Measurements from ENCODE around the gene SNX21. TPM values are rescaled to one million over a fixed set of nuclear protein-coding genes. Genes with fewer than 3 reads are reported as not detected.
A peak's percentile ranks its signal among the peaks of the same experiment; 100 is the strongest.

The SNX21 gene
- polyA plus RNA-seq, 6 donors from 2014 or later, result 0.45 to 1.9 (median 1.1) TPM; not detected in 1

DNA sequence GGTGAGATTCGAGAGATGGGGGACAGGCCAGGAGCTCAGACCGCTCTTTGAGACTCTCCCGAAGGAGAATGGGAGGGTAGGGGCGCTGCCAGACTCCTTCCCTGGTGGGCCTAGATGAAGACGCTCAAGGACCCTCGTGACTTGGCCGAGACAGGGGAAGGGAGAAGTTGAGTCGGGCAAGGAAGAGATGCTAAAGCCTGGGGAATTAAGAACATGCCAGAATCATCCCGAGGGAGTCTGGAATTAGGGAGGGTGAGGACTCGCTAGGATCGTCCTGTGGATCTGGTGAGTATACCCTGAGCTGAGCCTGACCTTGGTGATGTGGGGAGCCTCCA, 20.6 kb upstream of the SNX21 start:
- Mint-ChIP-seq H3K4me1 (peaks cover 13 to 22% (median 18%) of the 10 kb centered on the region in 3 donors), H3K4me3 (peak overlapping the region; percentile 83 to 93 (median 90)), H3K27ac (peak overlapping the region in 1 of 6 donors; percentile 47), H3K9me3 (no peaks in the 10 kb centered on the region), H3K27me3 (no peaks in the 10 kb centered on the region), H3K36me3 (peaks cover 8 to 15% of the 10 kb centered on the region in 2 donors)
- ATAC-seq (ENCODE audit: low read depth in 2 of 2), result no peak
- DNase-seq, result no peak

DNA sequence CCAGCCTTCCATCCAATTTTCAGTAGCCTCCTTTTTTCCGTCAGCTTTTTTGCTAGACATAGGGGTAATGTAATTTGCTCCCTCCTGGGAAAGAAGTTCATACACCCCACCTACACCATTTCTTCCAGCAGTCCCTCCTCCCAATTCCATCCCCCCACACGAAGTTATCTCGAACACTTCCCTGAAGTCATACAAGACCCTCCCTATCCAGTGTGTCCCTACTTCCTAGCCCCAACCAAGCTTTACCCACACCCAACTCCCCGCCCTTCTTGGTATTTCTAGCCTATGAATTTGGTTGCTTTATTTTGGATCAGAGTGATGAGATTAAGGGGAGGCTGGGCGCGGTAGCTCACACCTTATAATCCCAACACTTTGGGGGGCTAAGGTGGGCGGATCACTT, 20.1 kb upstream of the SNX21 start:
- H3K4me3 Mint-ChIP-seq, result peak overlapping the region; percentile 83 to 93 (median 86)
- H3K9me3 Mint-ChIP-seq, result no peaks in the 10 kb centered on the region
- peak overlapping the region in 2 of 6 donors; percentile 66 to 80 for H3K27ac Mint-ChIP-seq
- H3K36me3 Mint-ChIP-seq, result peaks cover 6 to 15% of the 10 kb centered on the region in 2 donors
- H3K4me1 Mint-ChIP-seq, result peaks cover 13 to 22% (median 18%) of the 10 kb centered on the region in 3 donors
- no peak for ATAC-seq (ENCODE audit: low read depth in 2 of 2)
- no peak for DNase-seq
- peaks cover 0 to 3% (median 0%) of the 10 kb centered on the region in 3 donors for H3K27me3 Mint-ChIP-seq

DNA sequence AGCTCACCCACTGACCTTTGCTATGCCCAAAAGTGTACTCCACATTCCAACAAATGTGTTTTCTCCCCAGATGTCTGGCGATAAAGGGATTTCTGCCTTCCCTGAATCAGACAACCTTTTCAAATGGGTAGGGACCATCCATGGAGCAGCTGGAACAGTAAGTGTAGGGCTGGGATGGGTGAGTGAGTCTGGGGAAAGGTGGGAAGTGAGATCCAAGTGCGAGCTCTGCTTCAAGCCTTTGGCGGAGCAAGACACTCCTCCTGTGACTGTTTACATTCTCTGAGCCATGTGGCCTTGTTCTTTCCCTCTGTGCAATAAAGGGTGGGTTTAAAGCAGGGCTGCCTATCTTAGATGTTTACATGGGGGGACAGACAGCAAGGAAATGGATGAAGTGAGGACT, 19.3 kb upstream of the SNX21 start:
- Mint-ChIP-seq H3K4me1 (peaks cover 13 to 22% (median 18%) of the 10 kb centered on the region in 3 donors), H3K27me3 (peaks cover 0 to 4% (median 2%) of the 10 kb centered on the region in 3 donors), H3K27ac (no peak overlapping the region), H3K36me3 (peaks cover 2 to 10% of the 10 kb centered on the region in 2 donors), H3K4me3 (no peak overlapping the region), H3K9me3 (no peaks in the 10 kb centered on the region)
- no peak for DNase-seq
- no peak for ATAC-seq (ENCODE audit: low read depth in 2 of 2)

DNA sequence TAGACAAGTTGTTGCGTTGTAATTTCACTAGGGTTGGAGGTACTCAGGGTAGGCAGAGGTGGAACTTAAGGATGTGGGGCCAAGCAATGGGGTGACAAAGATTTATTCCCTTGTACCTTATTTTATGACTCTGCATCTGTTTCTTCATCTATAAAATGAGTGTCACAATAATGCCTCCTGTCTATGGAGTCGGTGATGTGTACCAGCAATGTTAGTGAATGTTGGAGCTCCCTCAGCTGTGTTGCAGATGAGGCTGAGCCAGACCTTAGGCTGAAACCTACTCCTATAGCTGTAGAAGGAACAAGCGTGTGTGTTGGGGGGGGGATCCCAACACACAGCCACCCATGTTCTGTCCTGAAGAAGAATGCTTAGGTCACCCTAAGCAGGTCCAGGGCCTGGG, 16.6 kb upstream of the SNX21 start:
- Mint-ChIP-seq H3K4me1 (peaks cover 11 to 17% (median 12%) of the 10 kb centered on the region in 3 donors), H3K36me3 (no peaks in the 10 kb centered on the region), H3K9me3 (no peaks in the 10 kb centered on the region), H3K27ac (no peak overlapping the region), H3K4me3 (no peak overlapping the region), H3K27me3 (peaks cover 11 to 15% (median 14%) of the 10 kb centered on the region in 3 donors)
- ATAC-seq (ENCODE audit: low read depth in 2 of 2) (no peak), DNase-seq (no peak)

DNA sequence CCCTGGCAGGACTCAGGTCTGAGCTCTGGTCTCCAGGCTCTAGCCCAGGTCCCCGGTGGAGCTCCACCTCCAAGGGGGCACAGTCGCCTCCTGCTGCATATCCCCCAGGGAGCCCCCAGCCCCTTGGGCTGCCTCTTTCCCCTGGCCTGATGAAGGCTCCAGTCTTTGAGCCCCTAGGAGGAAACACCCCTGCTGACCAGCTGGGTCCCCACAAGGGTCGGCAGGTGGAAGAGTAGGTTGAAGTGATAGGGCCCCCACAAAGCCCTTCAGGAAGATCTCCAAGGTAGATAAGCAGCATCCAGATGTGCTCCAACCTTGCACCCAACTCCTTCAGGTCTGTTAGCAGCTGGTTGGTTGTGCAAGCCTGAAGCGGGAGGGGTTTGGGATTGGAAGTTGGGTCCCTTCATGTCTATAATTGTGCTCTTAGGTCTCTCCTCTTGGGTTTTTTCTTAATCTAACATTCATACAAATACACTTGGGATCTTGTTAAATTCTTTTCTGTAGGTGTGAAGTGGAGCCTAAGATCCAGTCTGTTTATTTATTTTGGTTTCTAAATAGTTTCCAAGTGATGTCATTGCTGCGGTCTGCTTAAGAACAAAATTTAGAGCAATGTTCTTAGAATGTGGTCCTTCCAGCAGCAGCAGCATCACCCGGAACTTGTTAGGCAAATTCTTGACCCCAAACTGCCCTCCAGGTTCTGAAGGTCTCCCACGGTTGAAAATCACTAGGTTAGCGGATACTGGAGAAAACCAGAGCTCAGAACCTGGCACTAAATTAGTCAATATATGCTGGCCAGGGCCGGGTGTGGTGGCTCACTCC, 16.0 kb upstream of the SNX21 start:
- DNase-seq, result no peak
- H3K36me3 Mint-ChIP-seq, result no peaks in the 10 kb centered on the region
- no peak overlapping the region for H3K4me3 Mint-ChIP-seq
- no peak overlapping the region for H3K27ac Mint-ChIP-seq
- peaks cover 14 to 17% (median 15%) of the 10 kb centered on the region in 3 donors for H3K4me1 Mint-ChIP-seq
- peaks cover 17 to 21% (median 19%) of the 10 kb centered on the region in 3 donors for H3K27me3 Mint-ChIP-seq
- peaks cover 0 to 2% (median 0%) of the 10 kb centered on the region in 7 donors for H3K9me3 Mint-ChIP-seq
- no peak for ATAC-seq (ENCODE audit: low read depth in 2 of 2)

DNA sequence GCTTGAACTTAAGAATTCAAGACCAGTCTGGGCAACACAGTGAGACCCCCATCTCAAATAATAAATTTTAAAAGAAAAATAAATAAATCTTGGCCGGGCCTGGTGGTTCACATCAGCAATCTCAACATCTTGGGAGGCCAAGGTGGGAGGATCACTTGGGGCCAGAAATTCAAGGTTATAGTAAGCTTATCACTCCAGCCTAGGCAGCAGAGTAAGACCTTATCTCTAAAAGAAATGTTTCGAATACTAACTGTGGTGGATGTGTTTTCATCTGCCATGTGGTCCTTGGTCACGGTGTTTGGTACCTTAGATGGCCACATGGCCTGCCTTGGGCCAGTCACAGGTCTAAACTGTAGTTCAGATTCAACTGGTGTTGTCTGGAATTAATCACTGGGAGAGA, 15.4 kb upstream of the SNX21 start:
- Mint-ChIP-seq H3K4me3 (no peak overlapping the region), H3K36me3 (no peaks in the 10 kb centered on the region), H3K9me3 (peaks cover 0 to 2% (median 0%) of the 10 kb centered on the region in 7 donors), H3K27me3 (peaks cover 20 to 26% (median 24%) of the 10 kb centered on the region in 3 donors), H3K27ac (no peak overlapping the region), H3K4me1 (peaks cover 14 to 16% (median 14%) of the 10 kb centered on the region in 3 donors)
- ATAC-seq (ENCODE audit: low read depth in 2 of 2), result no peak
- DNase-seq, result no peak

DNA sequence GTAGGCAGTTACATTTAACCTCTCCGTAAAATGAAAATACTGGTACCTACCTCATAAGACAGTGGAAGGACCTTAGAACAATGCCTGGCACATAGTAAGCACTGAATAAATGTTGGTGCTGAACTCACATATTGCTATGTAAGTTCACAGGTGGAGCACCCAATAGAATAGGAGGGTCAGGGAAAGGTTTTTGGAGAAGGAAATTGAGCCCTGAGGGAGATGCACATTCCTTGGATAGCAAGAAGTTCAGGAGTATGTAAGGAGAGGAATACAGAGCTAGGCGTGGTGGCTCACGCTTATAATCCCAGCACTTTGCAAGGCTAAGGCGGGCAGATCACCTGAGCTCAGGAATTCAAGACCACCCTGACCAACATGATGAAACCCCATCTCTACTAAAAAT, 14.1 kb upstream of the SNX21 start:
- peaks cover 26 to 35% (median 35%) of the 10 kb centered on the region in 3 donors for H3K27me3 Mint-ChIP-seq
- no peaks in the 10 kb centered on the region for H3K36me3 Mint-ChIP-seq
- peaks cover 20 to 26% (median 24%) of the 10 kb centered on the region in 3 donors for H3K4me1 Mint-ChIP-seq
- DNase-seq (no peak), ATAC-seq (ENCODE audit: low read depth in 2 of 2) (no peak)
- no peak overlapping the region for H3K27ac Mint-ChIP-seq
- peaks cover 0 to 2% (median 0%) of the 10 kb centered on the region in 7 donors for H3K9me3 Mint-ChIP-seq
- no peak overlapping the region for H3K4me3 Mint-ChIP-seq

DNA sequence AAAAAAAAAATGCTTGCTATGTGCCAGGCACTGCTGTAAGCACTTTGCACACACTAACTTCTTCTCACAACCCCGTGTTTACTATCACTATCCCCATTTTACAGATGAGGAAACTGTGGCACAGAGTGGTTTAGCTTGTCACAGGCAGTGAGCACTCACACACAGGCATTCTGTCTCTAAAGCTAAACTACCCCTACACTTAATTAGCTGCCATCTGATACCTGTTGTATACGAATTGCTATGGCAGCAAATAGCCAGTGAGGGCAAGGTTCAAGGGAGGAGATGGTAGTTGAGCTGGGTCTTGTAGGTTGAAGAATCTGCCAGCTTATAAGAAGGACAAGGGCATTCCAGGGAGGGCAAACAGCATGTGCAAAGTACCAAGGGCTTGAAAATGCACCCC, 11.7 kb upstream of the SNX21 start:
- Mint-ChIP-seq H3K27me3 (peaks cover 26 to 38% (median 35%) of the 10 kb centered on the region in 3 donors), H3K4me1 (peaks cover 24 to 31% (median 26%) of the 10 kb centered on the region in 3 donors), H3K36me3 (no peaks in the 10 kb centered on the region), H3K4me3 (peak overlapping the region in 2 of 8 donors; percentile 39 to 84), H3K27ac (no peak overlapping the region), H3K9me3 (peaks cover 0 to 2% (median 0%) of the 10 kb centered on the region in 7 donors)
- DNase-seq (no peak), ATAC-seq (ENCODE audit: low read depth in 2 of 2) (no peak)

DNA sequence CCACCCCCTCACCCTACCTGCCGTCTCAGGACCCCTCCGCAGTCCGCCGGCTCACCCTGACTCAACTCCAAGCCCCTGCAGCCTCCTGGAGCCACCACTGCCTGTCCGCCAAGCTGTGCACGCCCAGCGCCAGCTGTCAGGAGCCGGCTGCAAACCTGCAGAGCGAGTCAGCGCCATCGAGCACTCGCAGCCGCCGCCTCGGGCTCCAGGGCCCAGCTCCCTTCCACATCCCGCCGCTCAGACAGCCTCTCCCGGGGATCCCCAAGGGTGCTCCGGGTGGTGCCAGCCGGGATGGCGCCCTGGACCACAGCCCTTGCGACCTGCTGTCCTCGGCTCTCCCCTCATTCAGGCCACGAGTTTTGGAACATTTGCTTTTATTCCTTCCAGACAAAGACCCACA, 10.7 kb upstream of the SNX21 start:
- H3K9me3 Mint-ChIP-seq, result peaks cover 0 to 2% (median 0%) of the 10 kb centered on the region in 7 donors
- no peaks in the 10 kb centered on the region for H3K36me3 Mint-ChIP-seq
- H3K4me3 Mint-ChIP-seq, result peak overlapping the region in 5 of 8 donors; percentile 62 to 84 (median 78)
- ATAC-seq (ENCODE audit: low read depth in 2 of 2), result peak; percentile 17 to 21
- H3K27ac Mint-ChIP-seq, result peak overlapping the region in 1 of 6 donors; percentile 62
- peaks cover 26 to 38% (median 35%) of the 10 kb centered on the region in 3 donors for H3K27me3 Mint-ChIP-seq
- no peak for DNase-seq
- peaks cover 24 to 31% (median 26%) of the 10 kb centered on the region in 3 donors for H3K4me1 Mint-ChIP-seq

DNA sequence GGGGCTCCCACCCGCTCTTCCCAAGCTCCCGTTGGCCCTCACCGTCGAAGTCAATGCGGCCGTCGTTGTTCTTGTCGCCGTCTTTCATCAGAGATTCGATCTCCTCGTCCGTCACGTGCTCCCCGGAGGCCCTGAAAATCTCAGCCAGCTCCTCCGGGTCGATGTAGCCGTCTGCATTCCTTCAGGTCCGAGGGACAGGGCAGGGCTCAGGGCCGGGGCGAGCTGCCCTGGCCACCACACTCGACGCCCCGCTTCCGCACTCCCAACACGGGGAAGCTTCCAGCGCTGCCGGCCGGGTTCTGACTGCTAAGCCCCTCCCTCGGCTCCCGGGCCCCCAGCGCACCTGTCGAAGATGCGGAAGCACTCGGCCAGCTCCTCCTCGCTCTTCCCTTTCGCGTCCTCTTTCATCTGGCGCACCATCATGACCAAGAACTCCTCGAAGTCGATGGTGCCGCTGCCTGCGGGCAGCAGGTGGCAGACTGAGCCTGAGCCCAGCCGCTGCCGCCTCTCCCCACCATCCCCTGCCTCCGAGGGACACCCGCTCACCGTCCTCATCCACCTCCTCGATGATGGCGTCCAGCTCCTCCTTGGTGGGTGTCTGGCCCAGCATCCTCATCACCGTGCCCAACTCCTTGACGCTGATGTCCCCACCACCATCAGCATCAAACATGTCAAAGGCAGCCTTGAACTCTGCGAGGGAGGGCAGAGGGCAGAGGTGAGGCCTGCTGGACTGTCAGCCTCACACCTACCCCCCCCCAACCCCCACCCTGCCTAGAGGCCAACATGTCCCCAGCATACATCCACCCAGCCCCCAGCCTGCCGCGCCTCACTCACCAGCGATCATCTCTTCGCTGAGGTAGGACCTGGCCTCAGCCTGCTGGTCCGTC, 9.4 kb upstream of the SNX21 start:
- H3K4me3 Mint-ChIP-seq, result peak overlapping the region; percentile 80 to 93 (median 86)
- H3K36me3 Mint-ChIP-seq, result no peaks in the 10 kb centered on the region
- ATAC-seq (ENCODE audit: low read depth in 2 of 2) (peak; percentile 79 to 84), DNase-seq (peak; percentile 56)
- H3K27me3 Mint-ChIP-seq, result peaks cover 22 to 40% (median 38%) of the 10 kb centered on the region in 3 donors
- peaks cover 0 to 2% (median 0%) of the 10 kb centered on the region in 7 donors for H3K9me3 Mint-ChIP-seq
- peaks cover 24 to 31% (median 26%) of the 10 kb centered on the region in 3 donors for H3K4me1 Mint-ChIP-seq
- peak overlapping the region; percentile 15 to 93 (median 74) for H3K27ac Mint-ChIP-seq

DNA sequence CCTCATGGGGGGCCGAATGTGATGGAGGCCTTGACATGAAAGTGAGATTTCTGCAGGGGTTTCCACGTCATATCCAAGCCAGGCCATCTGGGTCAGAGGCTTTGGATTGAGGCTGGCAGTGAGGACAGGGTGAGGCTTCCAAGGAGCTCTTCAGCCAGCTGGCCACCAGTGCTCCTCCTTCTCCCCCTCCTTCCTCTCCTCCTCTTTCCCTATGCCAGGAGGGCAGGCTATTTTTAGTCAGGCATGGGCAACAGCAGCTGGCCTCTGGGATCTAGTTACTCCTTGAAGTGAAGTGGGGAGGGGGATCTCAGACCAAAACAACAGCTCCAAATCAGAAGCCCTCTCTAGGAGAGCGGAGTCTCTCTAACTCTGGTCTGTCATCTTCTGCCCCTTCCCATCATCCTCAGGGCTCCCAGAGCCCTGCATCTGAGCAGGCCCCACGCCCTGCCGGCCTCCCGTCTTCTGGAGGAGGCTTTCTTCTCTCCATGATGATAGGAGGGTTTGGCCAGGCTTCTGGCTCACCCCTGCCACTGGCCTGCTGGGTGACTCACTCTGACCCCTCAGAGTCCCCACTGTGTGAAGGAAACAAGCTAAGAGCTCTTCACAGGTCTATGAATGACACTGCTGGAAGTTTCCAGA, 7.1 kb upstream of the SNX21 start:
- H3K27ac Mint-ChIP-seq, result no peak overlapping the region
- DNase-seq (no peak), ATAC-seq (ENCODE audit: low read depth in 2 of 2) (no peak)
- peaks cover 13 to 29% (median 28%) of the 10 kb centered on the region in 3 donors for H3K27me3 Mint-ChIP-seq
- H3K4me3 Mint-ChIP-seq, result no peak overlapping the region
- H3K9me3 Mint-ChIP-seq, result peaks cover 0 to 2% (median 0%) of the 10 kb centered on the region in 7 donors
- H3K4me1 Mint-ChIP-seq, result peaks cover 24 to 31% (median 26%) of the 10 kb centered on the region in 3 donors
- no peaks in the 10 kb centered on the region for H3K36me3 Mint-ChIP-seq

DNA sequence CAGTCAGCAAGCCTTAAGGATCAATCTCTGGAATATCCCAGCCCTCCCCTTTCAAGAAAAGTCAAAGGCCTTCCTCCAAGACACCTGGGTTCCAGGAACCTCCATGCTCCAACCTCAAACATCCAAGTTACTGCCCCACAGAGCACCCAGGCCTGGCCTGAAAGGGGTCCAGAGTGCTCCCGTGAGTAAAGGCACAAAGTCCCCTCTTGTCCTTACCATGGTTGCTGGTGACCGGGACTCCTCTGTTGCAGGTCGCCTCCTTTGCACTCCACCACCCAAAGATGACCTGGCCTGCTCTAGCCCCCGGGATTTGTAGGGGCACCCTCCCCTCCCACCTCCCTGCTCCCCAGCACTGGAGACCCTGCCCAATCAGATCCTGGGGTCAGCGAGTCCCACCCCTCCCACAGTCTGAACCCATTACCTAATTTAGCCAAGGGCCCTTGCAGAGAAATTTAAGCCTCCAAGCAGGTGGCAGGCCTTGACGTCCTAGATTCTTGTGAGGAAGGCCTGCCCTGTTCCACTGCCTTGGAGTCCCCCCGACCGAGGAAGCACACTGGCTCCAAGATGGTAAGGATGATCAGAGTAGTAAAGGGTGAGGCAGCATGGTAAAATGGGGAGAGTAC, 6.5 kb upstream of the SNX21 start, which contains the start of gene TNNC2:
Gene TNNC2 (minus strand): TSS at position 283 of the 623 bp plus-strand sequence. CDS start 64 bp downstream, at position 219.
- Mint-ChIP-seq H3K36me3 (no peaks in the 10 kb centered on the region), H3K9me3 (peaks cover 0 to 2% (median 0%) of the 10 kb centered on the region in 7 donors), H3K27ac (no peak within 1 kb of the TSS), H3K4me3 (peak within 1 kb of the TSS in 1 of 8 donors; percentile 10), H3K4me1 (peaks cover 22 to 28% (median 26%) of the 10 kb centered on the region in 3 donors), H3K27me3 (peaks cover 10 to 25% (median 24%) of the 10 kb centered on the region in 3 donors)
- ATAC-seq (ENCODE audit: low read depth in 2 of 2), result no peak
- no peak for DNase-seq

Measured in naive B cell (primary cell).